CD4-positive, alpha-beta T cell treated with Interleukin-6 for 4 hours (primary cell): ENCODE measurements around the gene FOXN1.
"Not testable (repeated sequence)": the region's sequence is repeated elsewhere in the genome, so short reads cannot be mapped to it uniquely, and the experiment has no call there.

Source experiments
- DNase-seq: peaks from one replicate; pipeline ENCODE4 v3.0.0-alpha.2; 2020; ENCODE audit warnings: mixed read lengths

Gene FOXN1

DNA sequence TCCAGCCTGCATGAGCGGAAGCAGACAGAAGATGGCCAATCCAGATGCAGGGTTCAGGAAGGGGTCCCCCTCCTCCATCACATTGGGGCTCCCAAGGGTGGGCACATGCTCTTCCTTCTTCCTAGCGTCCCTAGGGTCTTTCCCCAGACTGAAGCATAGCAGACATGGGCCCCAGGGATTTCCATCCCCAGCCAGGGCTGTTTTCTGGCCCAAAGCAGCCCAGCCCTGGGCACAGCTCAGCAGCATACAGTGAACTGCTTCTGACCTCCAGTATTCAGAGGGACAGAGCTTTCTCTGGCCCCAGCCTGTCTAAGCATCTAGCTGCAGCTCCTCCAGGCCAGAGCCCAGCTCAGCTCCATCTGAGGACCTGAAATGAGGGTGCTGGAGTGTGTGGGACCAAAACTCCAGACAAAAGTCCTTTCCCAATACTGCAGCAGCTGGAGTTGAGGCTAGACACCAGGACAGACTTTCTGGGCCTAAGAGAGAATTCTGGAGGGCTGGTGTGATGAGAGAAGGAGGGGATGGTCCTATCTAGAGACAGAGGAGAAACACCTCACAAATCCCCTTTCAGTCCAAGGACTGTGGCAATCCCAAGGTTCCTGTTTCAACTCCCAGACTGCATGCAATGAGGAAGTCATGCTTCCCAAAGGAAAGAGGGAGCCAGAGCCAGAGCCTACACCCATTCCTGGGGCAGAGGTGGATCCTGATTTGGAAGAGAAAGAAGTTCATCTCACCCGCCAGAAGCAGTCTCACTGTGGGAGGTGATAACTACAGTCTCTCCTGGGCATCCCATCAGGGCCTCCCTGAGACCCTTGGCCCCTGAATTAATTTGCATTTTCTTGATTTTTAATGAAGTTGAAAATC is 4.5 kb upstream of the FOXN1 start:
- no peak for DNase-seq

DNA sequence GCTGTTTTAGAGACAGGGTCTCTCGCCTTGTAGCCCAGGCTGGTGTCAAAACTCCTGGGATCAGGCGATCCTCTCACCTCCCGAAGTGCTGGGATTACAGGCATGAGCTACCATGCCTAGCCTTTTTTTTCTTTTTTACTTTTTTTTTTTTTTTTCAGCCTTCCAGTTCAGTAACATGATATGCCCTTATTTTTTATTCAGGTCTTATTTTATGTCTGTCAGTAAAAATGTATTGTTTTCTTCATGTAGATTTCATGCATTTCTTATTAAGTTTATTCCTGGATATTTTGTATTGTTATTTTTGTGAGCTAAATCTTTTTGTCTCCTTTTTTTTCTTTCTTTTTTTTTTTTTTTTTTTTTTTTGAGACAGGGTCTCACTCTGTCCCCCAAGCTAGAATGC is 2.7 kb upstream of the FOXN1 start:
- no peak for DNase-seq

DNA sequence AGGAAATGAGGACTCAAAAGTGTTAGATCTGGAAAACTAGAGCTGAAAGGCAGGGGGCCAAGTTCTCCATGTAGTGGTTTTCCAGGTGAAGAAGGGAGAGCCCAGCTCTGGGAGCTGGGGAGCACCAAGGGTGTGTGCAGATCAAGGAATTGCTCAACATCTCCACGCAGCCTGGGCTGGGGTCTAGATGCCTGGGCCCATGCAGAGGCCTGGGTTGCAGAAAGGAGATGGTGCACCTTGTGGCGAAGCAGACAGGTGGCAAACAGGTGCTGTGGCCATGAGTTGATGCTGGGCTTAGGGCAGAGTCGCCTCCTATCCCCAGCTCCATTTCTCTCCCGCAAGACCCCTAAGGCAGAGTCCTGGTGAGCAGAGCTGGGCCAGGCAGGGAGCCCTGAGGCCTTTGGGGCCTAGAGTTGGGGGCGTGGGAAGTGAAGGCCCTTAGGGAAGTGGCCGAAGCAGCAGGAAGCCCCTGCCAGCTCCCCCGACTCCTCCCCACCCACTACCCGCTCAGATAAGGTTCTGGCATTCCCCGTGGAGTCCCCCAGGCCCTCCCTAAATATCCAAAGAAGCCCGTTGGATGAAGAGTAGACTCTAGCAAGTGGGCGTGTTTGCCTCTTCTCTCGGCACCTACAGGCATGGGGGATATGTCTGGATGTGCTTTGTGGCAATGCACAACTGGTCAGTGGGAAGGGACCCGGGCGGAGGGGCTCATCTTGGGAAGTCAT is 777 bp downstream of the FOXN1 start:
- no peak for DNase-seq

DNA sequence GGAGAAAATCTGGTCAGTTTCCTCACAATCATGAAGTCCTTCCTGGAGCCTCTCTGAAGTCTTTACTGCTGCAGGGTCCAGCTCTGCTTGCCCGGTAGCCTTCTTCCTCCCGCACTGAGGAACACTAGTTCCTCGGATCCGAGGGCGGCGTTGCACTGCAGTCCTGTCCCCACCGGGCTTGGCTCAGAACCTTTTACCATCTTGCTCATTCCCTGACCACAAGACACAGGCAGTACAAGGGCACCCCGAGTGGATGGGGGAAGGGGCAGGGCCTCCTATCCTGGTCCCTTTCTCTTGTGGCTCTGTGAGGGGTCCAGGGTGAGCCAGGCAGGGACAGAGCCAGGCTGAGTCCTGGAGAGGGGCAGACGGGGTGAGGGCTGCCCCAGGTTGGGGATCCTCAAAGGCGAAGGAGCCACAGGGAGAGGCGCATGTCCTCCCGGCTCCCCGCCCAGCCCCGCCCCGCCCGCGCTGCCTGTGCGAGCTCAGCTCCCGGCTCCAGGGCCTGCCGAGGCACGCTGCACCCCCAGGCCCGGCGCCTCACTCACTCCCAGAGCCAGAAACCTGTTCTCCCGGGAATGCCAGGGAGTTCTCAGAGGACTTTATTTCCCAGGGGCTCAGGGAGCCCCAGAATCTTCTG is 1.5 kb downstream of the FOXN1 start:
- DNase-seq = no peak

DNA sequence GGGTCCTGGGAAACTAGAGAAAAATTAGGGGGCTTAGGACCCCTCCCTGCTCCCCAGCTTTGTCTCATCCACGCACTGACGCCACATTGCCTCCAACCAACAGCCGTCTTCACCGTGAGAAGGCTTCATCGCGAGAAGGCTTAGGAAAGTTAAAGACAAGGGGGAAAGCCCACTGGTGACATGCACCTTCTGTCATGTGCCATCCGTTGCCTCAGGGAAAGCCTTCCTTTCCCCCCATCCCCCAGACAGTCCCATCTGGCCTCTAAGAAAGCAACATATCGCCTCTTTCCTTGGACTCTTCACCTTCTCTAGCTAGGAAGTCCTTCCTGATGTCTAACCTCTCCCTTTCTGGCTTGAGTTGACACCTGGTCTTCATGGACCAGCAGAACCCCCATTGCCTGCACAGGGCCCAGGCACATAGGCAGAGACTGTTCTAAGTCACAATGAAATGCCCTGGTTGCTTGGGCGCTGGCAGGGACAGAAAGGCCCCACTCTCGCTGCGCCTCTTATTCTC is 2.1 kb downstream of the FOXN1 start:
- DNase-seq = no peak

DNA sequence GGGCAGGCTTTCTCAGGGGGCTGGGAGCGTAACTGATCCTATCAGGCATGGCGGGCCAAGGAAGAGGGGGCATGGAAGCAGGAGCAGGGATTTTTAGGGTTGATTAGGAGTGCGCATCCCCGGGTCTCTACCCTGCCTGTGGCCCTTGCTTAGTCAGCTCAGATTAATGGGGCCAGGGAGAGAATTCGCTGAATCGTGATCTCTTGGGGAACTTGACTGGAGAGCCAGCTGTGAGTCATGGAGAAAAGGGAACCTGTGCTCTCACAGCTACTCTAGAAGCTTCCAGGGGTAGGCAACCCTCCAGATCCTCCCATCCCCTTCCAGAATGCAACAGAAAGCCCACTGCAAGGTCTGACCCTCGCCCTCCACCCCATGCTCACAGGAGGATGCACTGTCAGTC is 3.6 kb downstream of the FOXN1 start:
- DNase-seq = no peak

DNA sequence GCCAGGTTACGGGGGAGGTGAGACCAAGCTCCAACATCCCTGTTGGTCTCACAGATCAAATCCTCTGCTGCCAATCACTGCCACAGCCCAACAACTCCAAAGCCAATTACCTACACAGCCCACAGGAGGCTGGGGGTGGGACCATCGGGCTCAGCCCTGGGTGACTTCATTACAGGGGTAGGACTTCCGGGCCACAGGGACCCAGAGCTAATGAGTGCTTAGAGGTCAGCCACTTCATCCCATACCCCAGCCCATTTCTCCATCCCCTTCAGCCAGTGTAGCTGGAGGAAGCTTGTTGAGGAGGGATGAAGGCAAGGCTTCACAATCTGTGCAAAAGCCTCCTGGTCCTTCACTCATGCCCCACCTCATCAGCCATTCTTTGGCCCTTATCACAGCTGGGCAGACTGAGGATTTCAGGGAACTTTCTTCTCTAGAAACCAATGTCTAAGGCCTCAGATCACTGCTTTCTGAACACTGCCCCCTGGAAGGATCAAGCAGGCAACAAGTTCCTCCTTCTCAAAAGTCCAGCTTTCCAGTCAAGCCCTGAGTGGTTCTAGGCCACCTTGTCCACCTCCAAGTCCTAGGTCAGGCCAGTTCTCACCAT is 5.8 kb downstream of the FOXN1 start:
- no peak for DNase-seq

DNA sequence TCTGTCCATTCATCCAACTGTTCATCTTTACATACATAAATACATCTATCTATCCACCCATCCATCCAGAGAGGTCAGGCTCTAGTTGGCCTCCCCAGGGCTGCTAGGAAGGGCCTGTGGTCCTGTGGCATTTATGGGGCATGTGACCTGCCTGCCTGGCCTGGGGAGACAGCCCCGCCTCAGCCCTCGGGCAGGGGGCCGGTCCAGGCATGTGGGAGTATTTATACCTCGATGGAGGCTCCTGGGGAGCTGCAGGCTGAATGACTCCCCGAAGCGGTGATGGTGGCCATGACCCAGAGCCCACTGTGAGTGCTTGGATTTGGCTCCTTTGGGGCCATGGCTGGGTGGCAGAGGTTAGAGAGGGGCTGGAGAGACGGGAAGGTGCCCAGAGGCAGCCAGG is 7.3 kb downstream of the FOXN1 start:
- DNase-seq = no peak

DNA sequence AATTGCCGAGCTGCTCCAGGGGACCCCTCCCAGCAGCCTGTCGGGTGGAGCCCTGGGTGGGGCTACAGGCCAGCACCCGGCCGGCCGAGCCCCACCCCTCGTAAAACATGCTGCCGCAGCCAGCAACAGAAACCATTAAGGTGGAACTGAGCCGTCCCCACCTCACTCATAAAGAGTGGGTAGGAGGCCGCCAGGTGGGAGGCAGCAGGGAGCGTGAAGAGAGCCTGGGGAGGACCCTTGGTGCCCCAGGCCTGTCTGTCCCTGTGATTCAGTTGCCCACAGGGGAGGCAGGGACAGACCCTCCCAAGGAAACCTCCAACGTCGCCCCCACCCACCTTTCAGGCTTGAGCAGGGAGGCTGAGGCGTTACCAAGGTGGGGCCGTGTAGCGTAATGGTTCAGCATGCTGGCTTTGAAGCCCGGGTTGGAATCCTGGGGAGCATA is 8.4 kb downstream of the FOXN1 start:
- no peak for DNase-seq

DNA sequence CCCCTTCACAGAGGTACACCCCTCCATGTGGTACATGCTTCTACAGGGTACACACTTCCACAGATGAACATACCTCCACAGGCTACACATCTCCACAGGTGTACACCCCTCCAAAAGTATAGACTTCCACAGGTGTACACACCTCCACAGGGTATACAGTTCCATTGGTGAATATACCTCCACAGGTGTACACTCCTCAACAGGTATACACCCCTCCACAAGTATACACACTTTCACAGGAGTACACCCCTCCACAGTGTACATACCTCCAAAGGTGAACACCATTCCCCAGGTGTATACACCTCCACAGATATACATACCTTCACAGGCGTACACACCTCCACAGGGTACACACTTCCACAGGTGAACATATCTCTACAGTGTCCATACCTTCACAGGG is 9.4 kb downstream of the FOXN1 start:
- DNase-seq = no peak

DNA sequence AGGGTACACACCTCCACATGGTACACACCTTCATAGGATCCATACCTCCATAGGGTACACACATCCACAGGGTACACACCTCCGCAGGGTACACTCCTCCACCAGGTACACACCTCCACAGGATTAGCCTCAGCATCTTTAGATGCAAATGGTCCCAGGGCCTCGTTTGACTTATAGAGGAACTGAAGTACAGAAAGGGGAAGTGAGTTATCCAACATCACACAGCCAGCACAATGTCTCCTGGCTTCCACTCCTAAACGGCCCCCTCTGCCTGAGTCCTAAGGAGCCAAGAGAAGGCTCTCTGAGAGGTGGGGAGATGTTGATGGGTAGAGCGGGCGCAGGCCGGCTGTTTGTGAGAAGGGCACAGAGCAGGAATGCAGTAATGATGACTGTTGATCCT is 12.0 kb downstream of the FOXN1 start:
- no peak for DNase-seq

DNA sequence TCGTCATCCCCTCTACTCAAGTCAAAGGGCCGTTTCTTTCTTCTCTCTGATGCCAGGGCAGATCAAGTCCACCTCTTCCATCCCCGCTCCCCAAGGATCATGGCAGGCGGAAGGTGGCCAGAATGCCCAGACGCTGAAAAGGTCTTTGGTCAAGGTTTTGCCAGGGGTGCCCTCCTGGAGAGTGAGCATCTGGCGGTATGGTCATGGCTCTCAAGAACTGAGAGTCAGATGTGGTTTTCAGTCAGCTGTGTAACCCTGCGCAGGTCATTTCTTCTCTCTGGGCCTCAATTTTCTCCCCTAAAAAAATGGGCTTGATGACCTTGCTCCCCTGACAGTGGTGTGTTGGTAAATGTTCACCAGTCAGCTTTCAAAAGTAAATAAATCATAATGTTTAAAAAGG is 12.4 kb downstream of the FOXN1 start:
- no peak for DNase-seq

DNA sequence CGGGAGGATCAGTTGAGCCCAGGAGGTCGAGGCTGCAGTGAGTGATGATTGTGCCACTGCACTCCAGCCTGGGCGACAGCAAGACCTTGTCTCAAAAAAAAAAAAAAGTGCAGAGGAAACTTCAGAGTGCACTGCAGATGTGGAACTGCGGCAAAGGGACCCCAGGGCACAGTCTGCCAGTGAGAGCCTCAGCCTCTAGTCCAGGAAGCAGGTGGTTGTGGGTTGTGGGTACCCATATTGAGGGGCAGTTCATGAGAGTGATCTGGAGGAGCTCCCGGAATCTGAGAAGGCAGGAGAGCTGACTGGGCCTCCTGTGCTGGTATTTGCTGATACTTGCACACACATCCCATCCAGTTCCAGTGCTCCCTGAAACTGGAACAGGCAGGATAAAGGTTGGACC is 13.1 kb downstream of the FOXN1 start:
- DNase-seq = no peak

DNA sequence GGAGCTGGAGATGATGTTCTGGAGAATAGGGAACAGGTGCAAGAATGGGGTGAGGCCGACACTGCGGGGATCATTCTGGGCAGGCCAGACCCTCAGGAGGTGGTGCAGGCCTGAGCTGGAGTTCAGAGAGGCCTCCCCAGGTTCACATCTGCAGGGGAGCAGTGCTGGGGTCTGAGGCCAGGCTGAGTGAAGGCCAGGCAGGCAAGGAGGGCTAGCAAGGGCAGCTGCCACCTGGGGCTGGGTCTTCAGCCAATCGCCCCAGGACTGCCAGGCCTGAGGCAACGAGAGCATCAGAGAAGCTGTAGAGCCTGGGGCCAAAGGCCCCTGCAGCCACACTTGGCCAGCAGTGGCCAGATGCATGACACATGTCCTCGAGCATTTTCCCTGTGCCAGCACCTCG is 14.5 kb downstream of the FOXN1 start:
- no peak for DNase-seq

DNA sequence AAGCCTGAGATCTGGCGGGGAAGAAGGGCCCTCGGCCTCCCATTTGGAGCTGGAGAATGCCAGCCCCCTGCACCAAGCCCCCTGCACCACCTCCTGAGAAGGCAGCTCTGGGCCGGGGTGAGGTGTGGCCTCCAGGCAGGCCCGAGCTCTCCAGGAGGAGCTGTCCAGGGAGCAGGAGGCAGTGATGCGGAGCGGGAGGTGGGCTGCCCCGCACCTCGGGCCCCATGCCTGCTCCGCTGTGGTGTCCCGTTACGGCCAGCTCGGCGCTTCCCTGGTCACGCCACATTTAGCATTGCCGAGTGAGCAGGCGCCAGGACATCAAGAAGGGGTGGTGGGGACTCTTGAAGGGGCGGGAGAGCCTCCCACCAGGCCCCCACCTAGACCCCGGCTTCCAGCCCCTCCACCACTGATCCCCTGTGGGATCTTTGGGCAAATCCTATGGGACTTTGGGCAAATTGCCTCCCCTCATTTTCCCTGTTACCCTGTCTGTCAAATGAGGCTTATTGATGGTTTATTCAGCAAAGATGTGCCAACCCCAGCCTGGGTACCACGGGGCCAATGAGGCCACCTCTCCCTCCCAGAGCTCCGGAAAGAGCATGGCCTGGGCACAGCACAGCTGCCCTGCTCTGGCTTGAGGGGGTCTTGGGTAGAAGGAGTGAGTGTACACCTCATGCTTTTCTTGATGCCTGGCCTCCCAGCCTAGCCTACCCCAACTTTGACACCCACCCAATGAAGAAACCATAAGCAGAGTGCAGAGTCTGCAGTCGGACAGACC is 15.3 kb downstream of the FOXN1 start:
- DNase-seq = no peak

DNA sequence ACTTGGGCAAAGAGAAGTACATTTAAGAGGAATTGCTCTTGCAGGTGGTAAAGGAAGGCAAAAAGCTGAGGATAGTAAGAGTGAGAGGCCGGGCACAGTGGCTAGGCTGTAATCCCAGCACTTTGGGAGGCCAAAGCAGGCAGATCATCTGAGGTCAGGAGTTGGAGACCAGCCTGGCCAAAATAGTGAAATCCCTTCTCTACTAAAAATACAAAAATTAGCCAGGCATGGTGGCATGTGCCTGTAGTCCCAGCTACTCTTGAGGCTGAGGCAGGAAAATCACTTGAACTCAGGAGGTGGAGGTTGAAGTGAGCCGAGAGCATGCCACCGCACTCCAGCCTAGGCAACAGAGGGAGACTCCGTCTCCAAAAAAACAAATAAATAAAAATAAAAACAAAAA is 16.1 kb downstream of the FOXN1 start:
- not testable (repeated sequence) for DNase-seq

DNA sequence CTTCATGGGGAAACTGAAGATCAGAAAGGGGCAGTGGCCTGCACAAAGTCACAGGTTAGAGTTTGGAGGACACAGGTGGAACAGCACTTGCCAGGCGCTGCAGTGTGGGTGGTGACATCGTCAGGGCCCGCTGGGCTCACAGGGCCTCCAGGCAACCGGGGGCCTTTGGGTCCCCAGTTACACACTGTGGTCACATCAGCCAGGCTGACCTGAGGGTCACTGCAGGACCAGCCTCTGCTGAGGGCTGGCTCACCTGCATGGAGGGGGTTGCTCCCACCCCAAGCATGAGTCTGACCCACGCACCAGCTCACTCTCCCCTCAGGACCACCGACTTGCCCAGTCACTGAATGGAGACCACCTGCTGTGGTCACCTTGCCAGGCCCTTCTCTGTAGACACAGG is 17.0 kb downstream of the FOXN1 start:
- DNase-seq = no peak

DNA sequence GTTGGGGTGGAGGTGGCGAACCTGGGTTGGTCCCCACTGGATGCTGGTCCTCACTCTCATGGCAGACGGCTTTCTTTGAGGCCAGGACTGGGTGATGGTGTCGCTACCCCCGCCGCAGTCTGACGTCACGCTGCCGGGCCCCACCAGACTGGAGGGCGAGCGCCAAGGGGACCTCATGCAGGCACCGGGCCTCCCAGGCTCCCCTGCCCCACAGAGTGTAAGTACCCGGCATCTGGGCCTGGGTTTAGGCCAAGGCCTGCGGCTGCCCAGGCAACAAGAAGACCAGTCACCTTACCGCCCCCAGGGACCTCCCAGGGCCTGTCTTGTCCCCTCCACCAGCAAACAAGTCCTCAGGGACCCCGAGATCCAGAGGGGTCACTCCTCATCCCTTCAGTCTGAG is 17.7 kb downstream of the FOXN1 start:
- no peak for DNase-seq

DNA sequence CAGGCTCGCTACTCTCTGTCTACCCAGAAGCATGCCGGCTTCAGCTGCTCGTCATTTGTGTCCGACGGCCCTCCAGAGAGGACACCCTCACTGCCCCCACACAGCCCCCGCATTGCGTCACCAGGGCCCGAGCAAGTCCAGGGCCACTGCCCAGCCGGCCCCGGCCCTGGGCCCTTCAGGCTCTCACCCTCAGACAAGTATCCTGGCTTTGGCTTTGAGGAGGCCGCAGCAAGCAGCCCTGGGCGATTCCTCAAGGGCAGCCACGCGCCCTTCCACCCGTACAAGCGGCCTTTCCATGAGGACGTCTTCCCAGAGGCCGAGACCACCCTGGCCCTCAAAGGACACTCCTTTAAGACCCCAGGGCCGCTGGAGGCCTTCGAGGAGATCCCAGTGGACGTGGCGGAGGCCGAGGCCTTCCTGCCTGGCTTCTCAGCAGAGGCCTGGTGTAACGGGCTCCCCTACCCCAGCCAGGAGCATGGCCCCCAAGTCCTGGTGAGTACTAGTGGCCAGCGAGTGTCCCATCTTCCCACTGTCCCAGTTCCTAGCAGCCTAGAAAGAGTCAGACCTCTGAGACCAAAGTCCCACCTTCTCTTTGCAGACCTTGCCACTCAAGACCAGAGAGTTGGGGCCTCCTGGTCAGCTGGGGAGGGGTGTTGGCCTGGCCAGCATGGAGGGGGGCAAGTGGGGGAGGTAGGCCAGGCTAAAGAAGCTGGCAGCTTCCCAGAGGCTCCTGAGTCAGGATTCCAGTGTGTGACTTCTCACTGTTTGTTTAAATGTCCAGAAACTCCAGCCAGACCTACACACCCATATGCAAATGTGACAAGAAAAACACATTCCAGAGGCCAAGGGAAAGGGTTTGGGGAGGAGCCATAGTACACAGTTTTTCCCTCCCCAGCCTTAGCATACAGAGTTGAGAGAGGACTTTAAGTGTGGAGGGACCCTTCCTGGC is 18.6 kb downstream of the FOXN1 start:
- no peak for DNase-seq

DNA sequence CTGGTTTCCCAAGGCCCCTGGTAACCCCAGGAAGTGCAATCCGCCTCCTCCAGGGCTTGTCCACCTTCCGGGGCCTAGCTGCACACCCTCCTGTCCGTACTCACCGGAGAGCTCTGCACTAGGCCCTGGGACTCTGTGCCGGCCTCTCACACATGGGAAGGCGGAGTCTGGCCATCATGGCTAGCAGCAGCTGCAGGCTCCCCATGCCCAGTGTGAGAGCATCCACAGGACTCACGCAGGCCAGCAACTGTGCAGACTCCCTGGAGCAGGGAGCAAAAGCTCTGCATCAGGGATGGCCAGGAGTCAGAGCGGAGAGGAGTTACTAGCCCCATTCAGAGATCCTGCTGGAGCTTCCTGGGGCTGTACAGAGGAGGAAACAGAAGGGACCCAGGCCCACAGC is 20.2 kb downstream of the FOXN1 start:
- no peak for DNase-seq

DNA sequence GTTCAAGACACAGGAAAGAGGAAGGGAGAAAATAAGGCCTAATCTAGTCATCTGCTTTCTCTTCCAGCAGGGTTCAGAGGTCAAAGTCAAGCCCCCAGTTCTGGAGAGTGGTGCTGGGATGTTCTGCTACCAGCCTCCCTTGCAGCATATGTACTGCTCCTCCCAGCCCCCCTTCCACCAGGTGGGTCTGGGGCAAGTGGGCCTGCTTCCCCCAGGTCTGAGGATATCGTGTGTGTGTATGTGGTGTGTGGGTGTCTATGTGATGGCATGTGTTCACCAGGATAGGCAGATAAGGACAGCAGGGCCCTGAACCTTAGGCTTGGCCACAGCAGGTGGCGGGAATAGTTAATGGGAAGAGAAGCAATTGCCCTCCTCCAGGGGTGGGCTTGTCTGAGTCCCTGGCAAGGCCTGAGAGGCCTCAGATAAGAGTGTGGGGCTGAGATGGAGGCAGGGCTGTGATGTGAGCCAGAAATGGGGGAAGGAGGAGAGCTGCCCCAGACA is 21.1 kb downstream of the FOXN1 start:
- no peak for DNase-seq
